ENCODE measurements around the gene RGS3. TPM values are rescaled to one million over a fixed set of nuclear protein-coding genes. Genes with fewer than 3 reads are reported as not detected.

Gene RGS3
- total RNA-seq, 1 donor from 2014 or later, result 66.2 TPM

DNA sequence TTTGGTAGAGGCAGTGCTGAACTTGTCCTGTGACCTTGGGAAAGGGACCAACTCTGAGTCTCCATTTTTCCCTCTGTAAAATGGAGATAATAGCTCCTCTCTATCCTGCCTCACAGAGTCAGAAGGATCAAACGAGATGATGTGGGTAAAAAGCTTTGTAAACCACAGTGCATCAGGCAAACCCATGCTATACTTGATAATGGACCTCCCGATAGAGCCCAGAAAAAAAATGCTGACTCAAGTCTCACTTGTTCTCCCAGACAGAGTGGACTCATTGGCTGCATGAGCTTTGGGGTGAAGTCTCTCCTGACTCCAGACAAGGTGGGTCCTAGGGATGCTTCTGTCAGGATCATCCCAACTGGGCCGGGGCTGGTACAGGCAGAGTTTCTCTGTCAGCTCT lies 32.0 kb downstream of the RGS3 start:
- Histone ChIP-seq H3K27me3 (ENCODE audit: low read depth) (no peaks in the 10 kb centered on the region), H3K27ac (no peak overlapping the region), H3K36me3 (no peaks in the 10 kb centered on the region), H3K4me1 (peaks cover 25% of the 10 kb centered on the region), H3K4me3 (no peak overlapping the region), H3K9me3 (no peaks in the 10 kb centered on the region)
- intact Hi-C loops (cut with DNase I), result no loop called here
- DNase-seq (no peak), ATAC-seq (no peak)
- TF ChIP-seq, protein P1, sequence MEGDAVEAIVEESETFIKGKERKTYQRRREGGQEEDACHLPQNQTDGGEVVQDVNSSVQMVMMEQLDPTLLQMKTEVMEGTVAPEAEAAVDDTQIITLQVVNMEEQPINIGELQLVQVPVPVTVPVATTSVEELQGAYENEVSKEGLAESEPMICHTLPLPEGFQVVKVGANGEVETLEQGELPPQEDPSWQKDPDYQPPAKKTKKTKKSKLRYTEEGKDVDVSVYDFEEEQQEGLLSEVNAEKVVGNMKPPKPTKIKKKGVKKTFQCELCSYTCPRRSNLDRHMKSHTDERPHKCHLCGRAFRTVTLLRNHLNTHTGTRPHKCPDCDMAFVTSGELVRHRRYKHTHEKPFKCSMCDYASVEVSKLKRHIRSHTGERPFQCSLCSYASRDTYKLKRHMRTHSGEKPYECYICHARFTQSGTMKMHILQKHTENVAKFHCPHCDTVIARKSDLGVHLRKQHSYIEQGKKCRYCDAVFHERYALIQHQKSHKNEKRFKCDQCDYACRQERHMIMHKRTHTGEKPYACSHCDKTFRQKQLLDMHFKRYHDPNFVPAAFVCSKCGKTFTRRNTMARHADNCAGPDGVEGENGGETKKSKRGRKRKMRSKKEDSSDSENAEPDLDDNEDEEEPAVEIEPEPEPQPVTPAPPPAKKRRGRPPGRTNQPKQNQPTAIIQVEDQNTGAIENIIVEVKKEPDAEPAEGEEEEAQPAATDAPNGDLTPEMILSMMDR (IDR thresholded peaks at IDR 0.05), result no peak

DNA sequence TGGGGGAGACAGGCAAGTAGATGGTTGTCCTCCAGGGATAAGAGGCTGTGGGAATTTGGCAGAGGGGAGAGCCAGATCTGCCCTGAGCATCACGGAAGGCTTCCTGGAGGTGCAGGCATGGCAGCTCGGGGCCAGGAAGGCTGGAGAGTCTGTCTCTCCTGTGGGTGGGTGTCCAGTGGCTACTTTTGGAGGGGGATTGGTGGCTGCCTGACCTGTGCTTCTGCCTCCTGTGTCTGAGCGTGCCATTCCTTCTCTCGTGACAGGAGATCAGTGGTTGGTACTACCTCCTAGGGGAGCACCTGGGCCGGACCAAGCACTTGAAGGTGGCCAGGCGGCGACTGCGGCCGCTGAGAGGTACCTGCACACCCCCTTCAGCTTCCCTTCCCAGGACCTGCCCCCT lies 33.5 kb downstream of the RGS3 start:
- Histone ChIP-seq H3K27ac (no peak overlapping the region), H3K27me3 (ENCODE audit: low read depth) (no peaks in the 10 kb centered on the region), H3K36me3 (no peaks in the 10 kb centered on the region), H3K4me3 (no peak overlapping the region), H3K4me1 (peaks cover 18% of the 10 kb centered on the region), H3K9me3 (no peaks in the 10 kb centered on the region)
- ATAC-seq (no peak), DNase-seq (no peak)
- TF ChIP-seq, protein P1 (IDR thresholded peaks at IDR 0.05), result no peak
- intact Hi-C loops (cut with DNase I), result no loop called here

DNA sequence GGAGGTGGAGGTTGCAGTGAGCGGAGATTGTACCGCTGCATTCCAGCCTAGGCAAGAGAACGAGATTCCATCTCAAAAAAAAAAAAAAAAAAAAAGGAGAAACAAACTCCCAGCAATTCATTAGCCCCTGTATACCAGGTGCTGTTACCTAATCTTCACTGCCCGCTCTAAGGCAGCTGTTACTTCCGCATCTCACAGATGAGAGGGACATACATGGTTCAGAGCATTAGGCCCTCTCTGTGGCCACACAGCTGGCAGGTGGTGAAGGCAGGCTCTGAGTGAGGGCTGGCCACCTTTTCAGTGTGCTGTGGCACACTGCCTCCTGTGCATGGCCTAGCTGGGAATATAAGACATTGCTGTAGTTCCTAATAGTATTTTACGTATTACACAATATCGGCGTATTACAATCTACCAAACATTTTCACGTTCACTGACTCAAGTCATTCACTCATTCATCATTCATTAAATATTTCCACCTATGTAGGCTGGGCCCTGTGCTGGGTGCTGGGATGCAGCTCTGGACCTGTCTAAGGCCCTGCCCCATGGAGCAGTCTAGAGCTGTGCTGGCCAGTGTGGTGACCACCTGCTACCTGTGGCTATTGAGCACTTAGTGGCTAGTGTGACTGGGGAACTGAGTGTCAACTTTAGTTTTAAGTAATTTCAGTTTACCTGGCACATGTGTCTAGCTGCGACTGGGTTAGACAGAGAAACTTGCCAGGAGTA lies 35.8 kb downstream of the RGS3 start:
- peaks cover 9% of the 10 kb centered on the region for H3K4me1 ChIP-seq
- TF ChIP-seq, protein P1 (IDR thresholded peaks at IDR 0.05), result no peak
- no peak for ATAC-seq
- no peak for DNase-seq
- H3K9me3 ChIP-seq, result no peaks in the 10 kb centered on the region
- H3K27me3 ChIP-seq (ENCODE audit: low read depth), result no peaks in the 10 kb centered on the region
- peak overlapping the region; percentile 47 for H3K27ac ChIP-seq
- no peak overlapping the region for H3K4me3 ChIP-seq
- intact Hi-C loops (cut with DNase I), result no loop called here
- no peaks in the 10 kb centered on the region for H3K36me3 ChIP-seq

DNA sequence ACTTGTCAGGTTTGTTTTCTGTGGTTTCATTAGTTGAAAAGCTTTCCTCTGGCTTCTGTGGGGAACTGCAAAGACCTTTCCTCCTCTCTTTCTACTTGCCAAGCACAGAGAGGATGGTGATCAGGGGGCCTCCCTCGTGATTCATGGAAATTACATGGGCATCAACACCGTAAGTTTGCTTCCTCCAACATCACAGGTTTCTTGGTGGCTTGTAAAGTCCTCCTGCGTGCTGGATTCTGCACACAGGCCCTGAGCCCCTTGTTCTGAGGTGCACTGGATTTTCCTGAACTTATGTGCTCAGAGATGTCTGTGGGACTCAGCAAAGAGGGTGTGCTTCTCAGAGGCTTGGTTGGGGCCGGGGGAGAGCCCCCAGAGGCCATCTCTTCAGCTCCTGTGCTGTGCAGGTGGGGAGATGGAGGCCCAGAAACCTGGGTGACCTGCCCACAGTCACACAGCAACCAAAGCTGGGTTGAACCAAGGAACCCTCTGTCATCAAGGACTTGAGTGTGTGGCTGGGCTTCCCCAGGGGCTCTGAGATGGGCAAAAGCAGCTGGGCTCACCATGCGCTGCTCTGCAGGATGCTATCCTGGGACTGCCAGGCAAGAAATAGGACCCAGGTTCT lies 36.5 kb downstream of the RGS3 start:
- Histone ChIP-seq H3K27ac (peak overlapping the region; percentile 47), H3K4me1 (peaks cover 9% of the 10 kb centered on the region), H3K4me3 (no peak overlapping the region), H3K36me3 (no peaks in the 10 kb centered on the region), H3K9me3 (no peaks in the 10 kb centered on the region), H3K27me3 (ENCODE audit: low read depth) (no peaks in the 10 kb centered on the region)
- ATAC-seq (no peak), DNase-seq (no peak)
- intact Hi-C loops (cut with DNase I), result no loop called here
- TF ChIP-seq, protein P1 (IDR thresholded peaks at IDR 0.05), result no peak

DNA sequence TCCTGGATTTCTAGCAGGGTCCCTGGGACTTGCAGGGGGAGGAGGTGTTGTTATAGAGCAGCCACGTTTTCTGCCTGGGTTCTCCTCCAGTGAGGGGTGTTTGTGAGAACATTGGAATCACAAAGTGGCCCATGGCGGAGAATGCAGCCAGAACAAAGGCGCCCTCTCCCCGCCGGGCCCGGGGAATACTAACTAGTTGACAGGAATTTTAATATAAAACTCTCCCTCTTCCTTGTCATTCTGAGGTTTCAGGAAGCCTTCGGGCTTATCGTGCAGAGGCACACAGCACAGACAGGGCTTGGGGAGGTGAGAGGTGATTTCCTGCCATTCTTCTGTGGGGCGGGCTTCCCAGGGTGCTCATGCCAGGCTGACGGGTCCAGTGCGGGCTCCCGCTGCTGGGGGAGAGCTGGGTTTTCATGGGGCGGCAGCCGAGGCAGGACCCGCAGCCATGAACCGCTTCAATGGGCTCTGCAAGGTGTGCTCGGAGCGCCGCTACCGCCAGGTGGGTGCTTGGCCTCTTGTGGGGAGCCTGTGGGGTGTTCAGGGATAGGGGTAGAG lies 37.7 kb downstream of the RGS3 start:
- H3K9me3 ChIP-seq, result no peaks in the 10 kb centered on the region
- DNase-seq (peak; percentile 45), ATAC-seq (peak; percentile 24 to 62)
- intact Hi-C loops (cut with DNase I), result no loop called here
- peaks cover 9% of the 10 kb centered on the region for H3K4me1 ChIP-seq
- no peaks in the 10 kb centered on the region for H3K36me3 ChIP-seq
- TF ChIP-seq, protein P1 (IDR thresholded peaks at IDR 0.05), result peak; percentile 14
- H3K27ac ChIP-seq, result peak overlapping the region; percentile 47
- H3K27me3 ChIP-seq (ENCODE audit: low read depth), result no peaks in the 10 kb centered on the region
- H3K4me3 ChIP-seq, result peak overlapping the region; percentile 47

Measured in lower lobe of right lung (tissue), 2 donors.